ENCODE data around the gene SEMA4D.

- no peak for TF ChIP-seq E2F4 (CRISPR knock-in tag; IDR thresholded peaks at IDR 0.05; ENCODE audit: low read depth)
- TF ChIP-seq WHSC1 (IDR thresholded peaks at IDR 0.05; ENCODE audit: low read length): no peak
- TF ChIP-seq, protein P1, sequence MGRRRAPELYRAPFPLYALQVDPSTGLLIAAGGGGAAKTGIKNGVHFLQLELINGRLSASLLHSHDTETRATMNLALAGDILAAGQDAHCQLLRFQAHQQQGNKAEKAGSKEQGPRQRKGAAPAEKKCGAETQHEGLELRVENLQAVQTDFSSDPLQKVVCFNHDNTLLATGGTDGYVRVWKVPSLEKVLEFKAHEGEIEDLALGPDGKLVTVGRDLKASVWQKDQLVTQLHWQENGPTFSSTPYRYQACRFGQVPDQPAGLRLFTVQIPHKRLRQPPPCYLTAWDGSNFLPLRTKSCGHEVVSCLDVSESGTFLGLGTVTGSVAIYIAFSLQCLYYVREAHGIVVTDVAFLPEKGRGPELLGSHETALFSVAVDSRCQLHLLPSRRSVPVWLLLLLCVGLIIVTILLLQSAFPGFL (CRISPR knock-in tag; IDR thresholded peaks at IDR 0.05): no peak
- TF ChIP-seq ZBTB43 (CRISPR knock-in tag; IDR thresholded peaks at IDR 0.05): no peak
- no peak for TF ChIP-seq RNF2 (IDR thresholded peaks at IDR 0.05)
- no peak for TF ChIP-seq POLR2G (IDR thresholded peaks at IDR 0.05; ENCODE audit: low read depth, low read length)
- TF ChIP-seq TAF7 (tag; IDR thresholded peaks at IDR 0.05): no peak
- no peak for TF ChIP-seq POLR2AphosphoS5 (IDR thresholded peaks at IDR 0.05; ENCODE audit: control insufficient read depth, insufficient read depth, low read depth, low read length)
- TF ChIP-seq CBFA2T3 (IDR thresholded peaks at IDR 0.05): no peak
- no peak for TF ChIP-seq PHF21A (IDR thresholded peaks at IDR 0.05; ENCODE audit: borderline replicate concordance, low read depth)
- no peak for TF ChIP-seq ZNF184 (CRISPR knock-in tag; IDR thresholded peaks at IDR 0.05)
- TF ChIP-seq NFRKB (IDR thresholded peaks at IDR 0.05; ENCODE audit: low read depth): no peak
- no peak for TF ChIP-seq ELF2 (CRISPR knock-in tag; IDR thresholded peaks at IDR 0.05)
- no peak for TF ChIP-seq SRF (CRISPR knock-in tag; IDR thresholded peaks at IDR 0.05)
These were observed 47.7 kb downstream of the SEMA4D start for GRCh38 chr9:89450213-89450612.

Data from K562 (cell line).